Smooth muscle cell (in vitro differentiated cells): ENCODE results near the gene SRGAP3. TPM values are rescaled to one million over a fixed set of nuclear protein-coding genes. Genes with fewer than 3 reads are reported as not detected.

ENCODE experiments used
- DNase-seq: peaks from one replicate; lab custom pipeline; 2025; ENCODE audit not compliant: unreplicated experiment; lab: John Stamatoyannopoulos, UW
- H2AFZ ChIP-seq: fragments of 200-600 bp; sonication (generic); 2 replicates; pipeline ENCODE4 v1.6.0; 2016; ENCODE audit warnings: antibody characterized with exemption, low read depth, mild to moderate bottlenecking
- H3F3A ChIP-seq: fragments of 200-600 bp; sonication (generic); 2 replicates; pipeline ENCODE4 v1.6.0; 2017; ENCODE audit warnings: antibody characterized with exemption, low read depth
- H3K27ac ChIP-seq: fragments of 200-600 bp; sonication (generic); 2 replicates; pipeline ENCODE4 v1.5.1; 2016; ENCODE audit warnings: low read depth, mild to moderate bottlenecking
- H3K27me3 ChIP-seq: fragments of 200-600 bp; sonication (generic); 2 replicates; pipeline ENCODE4 v1.6.1; 2016; ENCODE audit warnings: low read depth, mild to moderate bottlenecking
- H3K36me3 ChIP-seq: fragments of 200-600 bp; sonication (generic); 2 replicates; pipeline ENCODE4 v1.5.1; 2016; ENCODE audit warnings: low read depth
- H3K4me1 ChIP-seq: fragments of 200-600 bp; sonication (generic); 2 replicates; pipeline ENCODE4 v1.5.1; 2016; ENCODE audit warnings: low read depth
- H3K4me2 ChIP-seq: fragments of 200-600 bp; sonication (generic); 2 replicates; pipeline ENCODE4 v1.6.0; 2016; ENCODE audit warnings: mild to moderate bottlenecking
- H3K4me3 ChIP-seq: fragments of 200-600 bp; sonication (generic); 2 replicates; pipeline ENCODE4 v1.5.1; 2016; ENCODE audit warnings: mild to moderate bottlenecking
- H3K79me2 ChIP-seq: fragments of 200-600 bp; sonication (generic); 2 replicates; pipeline ENCODE4 v1.6.0; 2016; ENCODE audit warnings: low read depth, mild to moderate bottlenecking
- H3K9ac ChIP-seq: fragments of 200-600 bp; sonication (generic); 2 replicates; pipeline ENCODE4 v1.6.0; 2016; ENCODE audit warnings: low read depth
- H3K9me3 ChIP-seq: fragments of 200-600 bp; sonication (generic); replicated peaks from 2 replicates; pipeline ENCODE4 v1.5.1; 2016; ENCODE audit warnings: low read depth
- H4K20me1 ChIP-seq: fragments of 200-600 bp; sonication (generic); 2 replicates; pipeline ENCODE4 v1.6.0; 2016; ENCODE audit warnings: low read depth
- WGBS: methylation state at CpG from one replicate; pipeline ENCODE4 v1.1.7; 2016; ENCODE audit warnings: low lambda C conversion rate; 5-methylcytosine and 5-hydroxymethylcytosine counted together
- polyA plus RNA-seq: library from polyadenylated mRNA; unstranded; fragments of >200 nt; fragmentation: Nextera tagmentation; extraction: Ambion mirVana; gene quantifications from 2 replicates; pipeline ENCODE4 v1.2.1, GENCODE V29; 2016
- total RNA-seq: library from RNA; depleted of rRNA; stranded (reverse); fragments of >200 nt; gene quantifications from 2 replicates; pipeline ENCODE4 v1.2.3, GENCODE V29; 2014
- TF ChIP-seq, protein P1 (sequence below): fragments of 200-600 bp; sonication (generic); IDR thresholded peaks from 2 replicates; pipeline ENCODE4 v1.5.1; 2017; ENCODE audit warnings: borderline replicate concordance, mild to moderate bottlenecking, antibody characterized with exemption; ENCODE audit not compliant: insufficient read depth, poor library complexity, severe bottlenecking

Gene SRGAP3
- total and polyA plus RNA-seq, 2 experiments from 2014 or later, result 1.5 to 3.1 TPM

DNA sequence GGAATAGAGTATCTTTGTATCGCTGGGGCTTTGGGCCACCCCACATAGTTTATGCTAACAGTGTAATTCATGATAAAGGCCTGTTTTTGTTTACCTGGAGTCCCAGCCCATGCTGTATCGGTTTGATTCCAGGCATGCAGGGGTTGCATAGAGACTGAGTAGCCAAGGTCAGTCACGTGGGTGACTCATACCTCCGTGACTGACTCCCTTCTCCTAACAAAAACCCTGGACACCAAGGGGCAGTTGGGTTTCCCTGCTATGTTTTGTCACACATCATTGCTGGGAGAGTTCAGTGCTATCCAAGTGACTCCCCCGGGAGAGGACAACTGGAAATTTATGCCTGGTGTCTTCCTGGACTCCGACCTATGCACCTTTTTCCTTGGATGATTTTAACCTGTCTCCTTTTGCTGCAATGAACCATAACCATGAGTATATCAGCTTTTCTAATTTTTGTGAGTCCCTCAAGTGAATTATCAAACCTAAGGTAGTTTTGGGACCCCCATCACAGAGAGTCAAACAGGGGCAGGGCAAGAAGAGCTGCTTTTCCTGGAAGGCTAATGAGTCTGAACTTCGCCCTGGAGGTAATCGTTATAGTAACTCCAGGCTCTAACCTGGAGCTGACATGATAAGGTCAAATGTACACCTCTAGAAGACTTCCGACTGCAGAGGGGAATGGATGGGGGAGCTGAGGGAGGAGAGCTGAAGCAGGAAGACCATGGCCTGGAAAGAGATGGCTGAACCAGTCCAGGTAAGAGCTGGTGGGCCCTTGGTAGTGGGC is 57.0 kb downstream of the SRGAP3 start:
- Histone ChIP-seq H4K20me1 (no peaks in the 10 kb centered on the region), H3K4me1 (peaks cover 7% of the 10 kb centered on the region), H2AFZ (no peak overlapping the region), H3K27ac (no peak overlapping the region), H3K9ac (no peak overlapping the region), H3K79me2 (no peaks in the 10 kb centered on the region), H3K4me3 (no peak overlapping the region), H3K36me3 (no peaks in the 10 kb centered on the region), H3K9me3 (no peaks in the 10 kb centered on the region), H3K27me3 (peaks cover 6% of the 10 kb centered on the region), H3K4me2 (no peak overlapping the region), H3F3A (no peaks in the 10 kb centered on the region)
- TF ChIP-seq, protein P1, sequence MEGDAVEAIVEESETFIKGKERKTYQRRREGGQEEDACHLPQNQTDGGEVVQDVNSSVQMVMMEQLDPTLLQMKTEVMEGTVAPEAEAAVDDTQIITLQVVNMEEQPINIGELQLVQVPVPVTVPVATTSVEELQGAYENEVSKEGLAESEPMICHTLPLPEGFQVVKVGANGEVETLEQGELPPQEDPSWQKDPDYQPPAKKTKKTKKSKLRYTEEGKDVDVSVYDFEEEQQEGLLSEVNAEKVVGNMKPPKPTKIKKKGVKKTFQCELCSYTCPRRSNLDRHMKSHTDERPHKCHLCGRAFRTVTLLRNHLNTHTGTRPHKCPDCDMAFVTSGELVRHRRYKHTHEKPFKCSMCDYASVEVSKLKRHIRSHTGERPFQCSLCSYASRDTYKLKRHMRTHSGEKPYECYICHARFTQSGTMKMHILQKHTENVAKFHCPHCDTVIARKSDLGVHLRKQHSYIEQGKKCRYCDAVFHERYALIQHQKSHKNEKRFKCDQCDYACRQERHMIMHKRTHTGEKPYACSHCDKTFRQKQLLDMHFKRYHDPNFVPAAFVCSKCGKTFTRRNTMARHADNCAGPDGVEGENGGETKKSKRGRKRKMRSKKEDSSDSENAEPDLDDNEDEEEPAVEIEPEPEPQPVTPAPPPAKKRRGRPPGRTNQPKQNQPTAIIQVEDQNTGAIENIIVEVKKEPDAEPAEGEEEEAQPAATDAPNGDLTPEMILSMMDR, result no peak
- no peak for DNase-seq
- 85% methylated on average over 9 of the region's 9 CpGs for WGBS

DNA sequence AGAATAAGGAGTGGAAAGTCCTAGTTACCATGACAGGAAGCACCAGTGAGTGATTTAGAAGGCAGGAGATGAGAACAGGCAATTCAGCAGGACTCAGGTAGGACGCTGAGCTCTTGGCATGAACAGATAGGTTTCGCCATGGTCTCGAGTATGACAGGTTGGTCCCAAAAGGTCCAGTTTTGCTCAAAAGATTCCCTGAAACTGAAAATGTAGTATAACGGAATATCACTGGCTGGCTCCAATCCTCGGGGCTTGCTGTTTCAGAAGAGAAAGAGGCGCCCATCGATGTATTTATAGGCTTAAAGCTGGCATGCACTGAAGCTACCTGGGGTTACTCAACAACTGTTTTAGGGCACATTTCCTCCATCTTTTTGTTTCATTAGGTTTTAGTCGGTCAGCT is 59.2 kb downstream of the SRGAP3 start:
- Histone ChIP-seq H3K4me2 (no peak overlapping the region), H3K9me3 (no peaks in the 10 kb centered on the region), H3K4me1 (peaks cover 8% of the 10 kb centered on the region), H3K9ac (no peak overlapping the region), H4K20me1 (no peaks in the 10 kb centered on the region), H3K27ac (no peak overlapping the region), H3K79me2 (no peaks in the 10 kb centered on the region), H3K36me3 (no peaks in the 10 kb centered on the region), H2AFZ (no peak overlapping the region), H3K4me3 (no peak overlapping the region), H3F3A (no peaks in the 10 kb centered on the region), H3K27me3 (no peaks in the 10 kb centered on the region)
- TF ChIP-seq, protein P1, result no peak
- WGBS, result 97% methylated on average over 8 of the region's 8 CpGs
- no peak for DNase-seq

DNA sequence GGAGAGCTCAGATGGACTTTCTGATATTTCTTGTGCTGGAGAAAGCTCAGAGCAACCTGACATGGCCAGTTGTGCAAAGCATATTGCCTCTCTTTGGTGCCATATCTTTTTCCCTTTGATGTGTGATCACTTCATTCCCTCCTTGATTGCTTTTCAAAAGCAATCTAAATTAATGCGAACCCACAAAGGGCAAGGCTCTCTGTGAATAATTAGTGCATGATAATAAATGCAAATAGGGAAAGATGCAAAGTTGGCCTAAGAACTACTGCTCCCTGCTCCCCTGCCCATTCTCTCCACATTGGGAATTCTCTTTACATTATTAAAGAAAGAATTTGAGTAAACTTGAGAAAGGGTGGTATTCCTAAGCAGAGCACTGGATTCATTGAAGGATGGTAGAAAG is 60.9 kb downstream of the SRGAP3 start:
- TF ChIP-seq, protein P1, result no peak
- no peak overlapping the region for H3K27ac ChIP-seq
- H3K9ac ChIP-seq, result no peak overlapping the region
- no peaks in the 10 kb centered on the region for H3K9me3 ChIP-seq
- H4K20me1 ChIP-seq, result no peaks in the 10 kb centered on the region
- peaks cover 4% of the 10 kb centered on the region for H3K27me3 ChIP-seq
- WGBS, result 87% methylated on average over 1 of the region's 1 CpG
- DNase-seq, result no peak
- H3F3A ChIP-seq, result no peaks in the 10 kb centered on the region
- H2AFZ ChIP-seq, result no peak overlapping the region
- H3K4me2 ChIP-seq, result no peak overlapping the region
- no peak overlapping the region for H3K4me3 ChIP-seq
- H3K4me1 ChIP-seq, result peaks cover 22% of the 10 kb centered on the region
- H3K36me3 ChIP-seq, result no peaks in the 10 kb centered on the region
- no peaks in the 10 kb centered on the region for H3K79me2 ChIP-seq

DNA sequence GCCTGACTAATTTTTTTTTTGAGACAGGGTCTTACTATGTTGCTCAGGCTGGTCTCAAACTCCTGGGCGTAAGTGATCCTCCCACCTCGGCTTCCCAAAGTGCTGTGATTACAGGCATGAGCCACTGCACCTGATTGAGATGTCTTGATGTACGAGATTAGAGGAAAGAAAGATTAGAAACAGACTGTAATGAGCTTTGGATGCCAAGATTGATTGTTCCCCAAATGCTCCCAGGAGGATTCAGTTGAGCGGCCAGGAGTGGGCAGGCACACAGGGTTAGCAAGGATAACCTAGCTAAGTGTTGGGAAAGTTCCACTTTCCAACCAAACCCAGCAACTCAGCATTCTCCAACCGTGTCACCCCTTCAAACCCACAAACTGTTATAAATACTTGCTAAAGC is 63.7 kb downstream of the SRGAP3 start:
- Histone ChIP-seq H3K4me1 (peaks cover 28% of the 10 kb centered on the region), H3K4me2 (no peak overlapping the region), H3K79me2 (no peaks in the 10 kb centered on the region), H3K36me3 (no peaks in the 10 kb centered on the region), H4K20me1 (no peaks in the 10 kb centered on the region), H3K27me3 (peaks cover 4% of the 10 kb centered on the region), H3K9me3 (no peaks in the 10 kb centered on the region), H3K9ac (no peak overlapping the region), H2AFZ (no peak overlapping the region), H3K27ac (no peak overlapping the region), H3F3A (no peaks in the 10 kb centered on the region), H3K4me3 (no peak overlapping the region)
- WGBS, result 93% methylated on average over 5 of the region's 5 CpGs
- TF ChIP-seq, protein P1, result no peak
- DNase-seq, result no peak
